Choroid plexus epithelial cell (primary cell): ENCODE results near the gene SLC46A2.

Experiments used
- DNase-seq: peaks from one replicate; pipeline ENCODE4 v3.0.0-alpha.2; 2010; ENCODE audit warnings: low read depth
- H3K4me3 ChIP-seq: 2 replicates; pipeline ENCODE4 v1.5.1; 2011; ENCODE audit warnings: low read depth, mild to moderate bottlenecking, control low read depth, low read length, moderate library complexity
- TF ChIP-seq, protein P1 (sequence below): conservative IDR thresholded peaks from 2 replicates; pipeline ENCODE4 v1.5.1; 2011; ENCODE audit warnings: low read depth, mild to moderate bottlenecking, control low read depth, inconsistent platforms, low read length, moderate library complexity

The SLC46A2 gene

DNA sequence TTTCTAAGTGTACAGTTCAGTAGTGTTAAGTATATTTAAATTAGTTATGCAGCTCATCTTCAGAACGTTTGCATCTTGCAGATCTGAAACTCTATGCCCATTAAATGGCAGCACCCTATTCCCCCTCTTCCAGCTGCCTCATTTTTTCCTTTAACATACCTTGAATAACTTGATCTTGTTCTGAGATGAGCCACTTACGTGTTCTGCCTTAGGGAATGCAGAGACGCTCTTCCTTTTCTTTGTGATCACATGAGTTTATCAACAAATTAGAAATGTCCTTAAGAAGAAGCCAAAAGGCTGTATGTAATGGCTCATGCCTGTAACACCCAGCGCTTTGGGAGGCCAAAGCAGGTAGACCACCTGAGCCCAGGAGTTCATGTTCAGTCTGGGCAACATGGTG, 57.6 kb downstream of the SLC46A2 start:
- TF ChIP-seq, protein P1, sequence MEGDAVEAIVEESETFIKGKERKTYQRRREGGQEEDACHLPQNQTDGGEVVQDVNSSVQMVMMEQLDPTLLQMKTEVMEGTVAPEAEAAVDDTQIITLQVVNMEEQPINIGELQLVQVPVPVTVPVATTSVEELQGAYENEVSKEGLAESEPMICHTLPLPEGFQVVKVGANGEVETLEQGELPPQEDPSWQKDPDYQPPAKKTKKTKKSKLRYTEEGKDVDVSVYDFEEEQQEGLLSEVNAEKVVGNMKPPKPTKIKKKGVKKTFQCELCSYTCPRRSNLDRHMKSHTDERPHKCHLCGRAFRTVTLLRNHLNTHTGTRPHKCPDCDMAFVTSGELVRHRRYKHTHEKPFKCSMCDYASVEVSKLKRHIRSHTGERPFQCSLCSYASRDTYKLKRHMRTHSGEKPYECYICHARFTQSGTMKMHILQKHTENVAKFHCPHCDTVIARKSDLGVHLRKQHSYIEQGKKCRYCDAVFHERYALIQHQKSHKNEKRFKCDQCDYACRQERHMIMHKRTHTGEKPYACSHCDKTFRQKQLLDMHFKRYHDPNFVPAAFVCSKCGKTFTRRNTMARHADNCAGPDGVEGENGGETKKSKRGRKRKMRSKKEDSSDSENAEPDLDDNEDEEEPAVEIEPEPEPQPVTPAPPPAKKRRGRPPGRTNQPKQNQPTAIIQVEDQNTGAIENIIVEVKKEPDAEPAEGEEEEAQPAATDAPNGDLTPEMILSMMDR: no peak
- DNase-seq: no peak
- H3K4me3 ChIP-seq: no peak overlapping the region

DNA sequence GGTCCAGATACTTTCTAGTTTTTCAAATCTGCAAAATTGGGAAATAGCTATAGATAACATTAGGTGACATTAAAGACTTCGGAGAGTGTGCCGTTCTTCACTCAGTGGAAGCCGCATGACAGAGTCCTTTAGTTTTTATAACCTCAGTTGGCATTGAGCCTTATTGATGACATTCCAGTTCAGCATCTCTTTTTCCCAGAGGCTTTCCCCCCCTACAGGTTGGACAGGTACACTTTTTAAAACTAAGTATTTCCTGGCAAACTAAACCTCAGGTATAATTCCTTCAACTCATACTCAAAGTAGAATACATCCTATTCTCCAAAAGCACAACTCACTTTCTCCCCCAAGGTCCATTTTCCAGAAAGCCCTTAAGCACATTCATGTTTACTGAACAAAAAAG, 58.7 kb downstream of the SLC46A2 start:
- DNase-seq: no peak
- no peak overlapping the region for H3K4me3 ChIP-seq
- TF ChIP-seq, protein P1: no peak

DNA sequence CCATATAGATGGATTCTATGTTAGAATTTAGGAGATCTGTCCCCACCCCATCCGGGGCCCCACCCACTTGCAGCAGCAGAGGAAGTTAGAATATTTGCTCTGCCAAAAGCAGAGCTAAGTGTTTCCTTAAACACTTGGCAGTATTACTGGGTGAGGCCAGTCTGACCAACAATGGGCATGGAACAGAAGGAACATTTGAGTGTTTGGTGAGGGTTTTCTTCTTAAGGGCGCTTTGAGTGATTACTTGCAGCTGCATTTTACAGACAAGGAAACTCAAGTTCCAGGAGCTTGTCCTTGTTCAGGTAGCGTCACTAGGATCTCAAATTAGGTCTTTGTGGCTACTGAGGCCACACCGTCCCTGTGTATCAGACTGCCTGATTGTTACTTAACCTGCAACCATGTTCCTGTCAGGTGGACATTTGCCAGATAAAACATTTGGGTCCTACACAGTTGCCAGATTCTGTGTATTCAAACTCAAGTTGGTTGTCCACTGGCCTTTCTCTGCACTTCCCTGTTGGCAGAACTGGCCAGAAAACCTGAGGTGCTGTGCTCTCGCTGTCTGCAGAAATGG, 59.3 kb downstream of the SLC46A2 start:
- DNase-seq: no peak
- TF ChIP-seq, protein P1: no peak
- no peak overlapping the region for H3K4me3 ChIP-seq
